GM18951 (cell line): ENCODE results near the gene BUD31.
"Not testable (repeated sequence)": the region's sequence is repeated elsewhere in the genome, so short reads cannot be mapped to it uniquely, and the experiment has no call there.

Source experiments
- POLR2A ChIP-seq: IDR thresholded peaks from 4 replicates; pipeline ENCODE4 v1.6.1; 2011; ENCODE audit warnings: mild to moderate bottlenecking; ENCODE audit not compliant: insufficient read length, insufficient read depth; ENCODE audit errors: extremely low read depth
- in situ Hi-C: fragments of 300-500 bp; cut with MboI; formaldehyde crosslinking; loops from one replicate; pipeline ENCODE4 v1.12.0; 2022; ENCODE audit warnings: low sequenced_read_pairs, mixed read lengths, inconsistent platforms; ENCODE audit not compliant: unreplicated experiment

BUD31 gene

DNA sequence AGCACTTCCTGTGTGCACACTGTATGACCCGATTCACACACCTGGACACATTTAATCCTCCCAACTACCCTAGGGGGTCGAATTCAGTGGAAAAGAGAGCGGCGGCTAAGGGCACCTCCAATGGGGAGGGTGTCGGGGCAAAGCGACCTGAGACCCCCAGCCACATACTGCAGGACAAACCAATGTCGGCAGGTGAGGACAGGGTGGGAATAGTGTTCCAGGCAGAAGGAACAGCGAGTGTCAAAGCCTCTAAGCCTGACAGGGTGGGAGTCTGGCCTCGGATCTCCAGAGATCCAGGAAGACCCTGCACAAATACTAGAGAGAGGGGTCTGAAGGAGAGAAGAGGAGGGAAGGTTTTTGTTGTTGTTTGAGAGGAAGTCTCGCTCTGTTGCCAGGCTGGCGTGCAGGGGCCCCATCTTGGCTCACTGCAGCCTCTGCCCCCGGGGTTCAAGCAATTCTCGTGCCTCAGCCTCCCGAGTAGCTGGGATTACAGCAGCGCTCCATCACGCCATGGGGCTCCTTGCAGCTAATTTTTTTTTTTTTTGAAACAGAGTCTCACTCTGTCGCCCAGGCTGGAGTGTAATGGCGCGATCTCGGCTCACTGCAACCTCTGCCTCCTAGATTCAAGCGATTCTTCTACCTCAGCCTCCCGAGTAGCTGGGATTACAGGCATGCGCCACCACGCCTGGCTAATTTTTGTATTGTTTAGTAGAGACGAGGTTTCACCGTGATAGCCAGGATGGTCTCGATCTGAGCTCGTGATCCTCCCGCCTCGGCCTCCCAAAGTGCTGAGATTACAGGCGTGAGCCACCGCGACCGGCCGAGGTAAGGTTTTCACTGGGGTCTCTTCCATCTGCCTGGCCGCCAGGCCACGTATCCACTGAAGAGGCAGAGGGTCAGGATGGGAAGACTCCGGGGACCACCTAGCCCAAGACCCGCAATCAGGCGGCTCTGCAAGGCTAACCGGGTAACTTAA lies 35.4 kb upstream of the BUD31 start:
- in situ Hi-C loops: no loop called here
- TF ChIP-seq POLR2A: no peak

DNA sequence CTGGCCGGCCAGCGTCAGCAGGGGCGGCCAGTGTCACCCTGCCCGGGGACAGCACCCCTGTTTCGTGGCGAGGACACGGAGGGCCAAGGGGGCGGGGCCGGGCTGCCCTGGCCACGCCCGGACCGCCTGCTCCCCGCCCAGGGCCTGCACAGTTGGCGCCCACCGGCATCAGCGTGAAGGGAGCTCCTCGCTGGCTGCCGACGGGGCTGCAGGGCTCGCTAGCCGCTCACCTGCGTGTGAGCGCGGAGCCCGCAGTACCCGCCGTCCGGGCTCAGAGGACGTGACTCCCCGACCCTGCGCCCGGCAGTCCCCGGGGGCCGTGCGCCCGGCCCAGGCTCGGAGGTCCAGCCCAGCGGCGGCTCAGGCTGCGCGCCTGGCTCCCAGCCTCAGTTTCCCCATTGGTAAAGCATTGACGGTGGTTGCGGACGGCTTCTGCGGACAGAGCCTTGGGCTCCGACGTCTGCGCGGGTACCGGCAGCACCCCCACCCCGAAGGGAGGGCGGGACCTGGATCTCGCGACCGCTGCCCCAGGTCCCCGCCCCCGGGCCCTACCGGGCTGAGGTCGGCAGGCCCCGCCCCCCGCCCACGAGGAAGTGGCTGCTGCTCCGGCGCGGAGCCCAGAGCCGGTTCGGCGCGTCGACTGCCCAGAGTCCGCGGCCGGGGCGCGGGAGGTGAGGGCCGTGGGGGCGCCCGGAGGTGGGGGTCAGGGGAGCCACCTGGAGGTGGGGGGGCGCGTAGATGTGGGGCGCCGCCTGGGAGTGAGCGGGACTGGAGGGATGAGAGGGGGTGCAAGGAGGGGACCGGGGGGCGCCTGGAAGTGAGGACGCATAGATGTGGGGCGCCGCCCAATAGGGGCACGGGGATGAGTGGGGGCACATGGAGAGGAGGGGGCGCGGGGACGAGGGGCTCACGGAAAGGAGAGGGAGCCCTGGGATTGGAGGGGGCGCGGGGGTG lies 34.4 kb upstream of the BUD31 start, which contains the start of gene ARPC1B:
ARPC1B (plus strand) TSS at position 620 of the 954 bp plus-strand sequence. CDS start 10,985 bp downstream, outside the sequence.
- in situ Hi-C loops: no loop called here
- TF ChIP-seq POLR2A: peak; percentile 90

DNA sequence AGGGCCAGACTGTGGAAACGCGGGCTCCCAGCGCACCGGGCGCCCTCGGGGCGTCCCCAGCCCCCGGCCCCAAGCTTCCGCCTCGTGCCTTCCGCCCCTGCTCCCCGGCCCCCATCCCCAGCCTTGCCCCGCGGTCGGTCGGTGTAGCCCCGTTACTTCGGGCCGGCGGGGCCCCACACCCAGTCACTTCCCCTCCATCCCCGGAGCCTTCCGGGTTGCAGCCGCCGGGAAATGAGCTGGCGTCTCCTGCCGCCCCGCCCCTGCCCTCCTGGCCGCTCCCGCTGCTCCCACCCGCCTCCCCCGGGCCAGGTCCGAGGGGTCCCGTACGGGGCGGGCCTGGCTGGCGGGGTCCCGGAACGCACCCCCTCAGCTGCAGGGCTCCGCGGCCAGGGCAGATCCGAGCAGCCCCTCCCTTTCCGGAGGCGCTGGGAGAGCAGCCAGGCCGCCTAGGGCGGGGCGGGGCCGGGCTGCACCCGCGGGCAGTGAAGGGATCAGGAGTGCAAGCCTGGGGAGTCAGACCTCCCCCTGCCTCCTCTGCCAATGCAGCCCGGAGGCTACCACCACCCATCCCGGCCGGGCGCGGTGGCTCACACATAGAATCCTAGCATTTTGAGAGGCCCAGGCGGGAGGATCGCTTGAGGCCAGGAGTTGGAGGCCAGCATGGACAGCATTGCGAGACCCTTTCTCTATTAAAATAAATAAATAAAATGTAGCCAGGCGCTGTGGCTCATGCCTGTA lies 33.5 kb upstream of the BUD31 start:
- in situ Hi-C loops: no loop called here
- TF ChIP-seq POLR2A: peak; percentile 75

DNA sequence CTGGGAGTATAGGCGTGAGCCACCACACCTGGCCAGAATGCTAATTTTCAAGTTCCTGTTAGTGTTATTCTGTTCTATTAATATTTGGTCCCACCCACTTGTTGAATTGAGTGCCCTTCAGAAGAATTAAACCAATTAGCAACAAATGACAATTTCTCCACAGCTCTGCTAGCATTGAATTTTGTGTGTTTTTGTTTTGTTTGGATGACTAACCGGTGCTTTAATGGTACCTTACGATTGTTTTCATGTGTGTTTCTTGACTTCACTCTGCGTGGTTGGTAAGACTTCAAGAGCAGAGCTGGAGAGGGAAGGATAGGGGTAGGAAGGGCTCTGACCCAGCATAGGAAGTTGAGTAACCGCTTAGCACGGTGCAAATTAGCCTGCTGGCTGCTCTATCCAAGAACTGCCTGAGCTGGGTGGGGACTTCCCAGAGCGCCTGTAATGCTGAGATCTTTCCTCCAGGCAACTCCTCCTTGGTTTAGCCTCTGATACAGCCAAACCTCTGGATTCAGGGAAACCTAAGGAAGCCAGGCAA lies 29.7 kb upstream of the BUD31 start:
- peak; percentile 42 for TF ChIP-seq POLR2A
- in situ Hi-C loops: no loop called here

DNA sequence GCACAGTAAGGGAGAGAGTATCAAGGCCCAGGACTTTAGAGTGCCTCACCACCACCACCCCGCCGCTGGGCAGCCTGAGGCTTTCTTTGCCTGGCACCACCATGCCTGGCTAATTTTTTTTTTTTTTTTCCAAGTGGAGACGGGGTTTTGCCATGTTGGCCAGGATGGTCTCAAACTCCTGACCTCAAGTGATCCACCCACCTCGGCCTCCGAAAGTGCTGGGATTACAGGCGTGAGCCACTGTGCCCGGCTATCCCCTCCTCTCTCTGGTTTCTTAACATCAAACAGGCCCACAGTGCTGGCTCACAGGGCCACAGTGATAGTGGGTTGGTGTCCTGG lies 29.1 kb upstream of the BUD31 start:
- in situ Hi-C loops: not testable (repeated sequence)

DNA sequence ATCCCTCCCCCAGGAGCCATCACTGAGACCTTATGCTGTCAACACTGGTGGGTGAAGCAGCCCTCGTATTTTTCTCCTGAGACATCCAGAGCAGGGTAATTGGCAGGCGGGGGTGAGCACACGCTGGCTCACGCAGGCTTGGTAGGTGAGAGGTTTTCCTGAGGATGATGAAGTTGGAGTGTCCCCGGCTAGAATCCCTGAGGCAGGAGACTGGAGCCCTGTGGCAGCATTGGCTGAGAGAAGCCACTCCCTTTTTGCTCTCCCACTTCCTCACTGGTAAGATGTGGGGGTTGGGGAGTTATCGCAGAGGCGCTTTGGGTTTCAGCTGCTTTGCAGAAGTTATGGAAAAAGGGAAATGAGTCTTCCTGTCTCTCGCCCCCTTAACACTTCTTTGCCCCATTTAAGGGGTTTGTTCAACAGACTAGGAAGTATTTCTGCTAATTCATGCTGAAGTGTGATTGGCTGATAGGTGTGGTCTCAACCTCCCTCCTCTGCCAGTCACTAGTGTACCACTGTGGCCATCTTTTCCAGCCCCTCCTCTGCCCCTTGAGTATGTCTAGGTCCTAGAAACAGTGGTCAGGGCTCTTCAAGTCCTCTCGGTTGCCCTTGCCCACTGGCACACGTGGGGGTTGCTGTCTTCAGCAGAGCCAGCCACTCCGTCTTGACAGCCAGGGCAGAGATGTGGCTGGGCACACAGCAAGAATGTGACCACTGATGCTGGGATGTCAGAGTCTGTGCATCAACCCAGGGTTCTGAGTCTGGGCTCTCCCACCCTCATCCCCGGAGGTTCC lies 28.5 kb upstream of the BUD31 start:
- peak; percentile 62 for TF ChIP-seq POLR2A
- in situ Hi-C loops: no loop called here

DNA sequence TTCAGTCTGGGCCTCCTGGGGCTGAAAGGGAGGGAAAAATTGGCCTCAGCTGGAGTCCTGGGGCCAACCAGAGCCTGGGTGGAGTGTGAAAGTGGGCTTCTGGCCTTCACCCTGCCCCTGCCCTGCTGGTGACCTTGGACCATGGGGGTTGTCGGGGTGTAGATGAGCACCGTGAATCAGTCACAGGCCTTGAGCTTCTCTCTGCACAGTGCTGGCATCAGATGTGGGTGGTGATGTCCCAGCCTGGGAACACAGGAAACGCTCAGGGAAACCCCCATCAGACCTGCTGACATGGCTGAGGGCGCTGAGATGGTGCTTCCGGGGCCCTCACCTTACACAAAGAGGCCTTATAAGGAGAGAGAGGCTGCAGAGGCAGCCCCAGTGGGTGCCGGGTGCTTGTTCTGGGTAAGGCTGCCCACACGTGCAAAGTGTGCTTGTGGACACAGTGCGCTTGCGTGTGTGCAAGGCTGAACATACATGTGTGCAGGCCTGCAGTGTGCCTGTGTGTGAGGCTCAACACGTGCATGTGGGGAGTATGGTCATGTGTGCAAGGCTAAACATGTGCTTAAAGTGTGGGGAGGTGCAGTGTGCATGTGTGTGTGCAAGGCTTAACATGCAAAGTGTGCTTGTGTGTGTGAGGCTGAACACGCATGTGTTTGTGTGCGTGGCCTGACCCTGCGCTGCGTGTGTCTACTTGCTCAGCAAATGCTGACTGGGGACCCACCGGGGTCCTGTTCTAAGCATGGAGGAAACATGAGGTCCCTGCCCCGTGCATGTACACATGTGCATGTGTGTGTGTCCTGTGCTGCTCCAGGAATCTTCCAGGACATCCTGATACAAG lies 27.7 kb upstream of the BUD31 start:
- peak; percentile 69 for TF ChIP-seq POLR2A
- in situ Hi-C loops: no loop called here

DNA sequence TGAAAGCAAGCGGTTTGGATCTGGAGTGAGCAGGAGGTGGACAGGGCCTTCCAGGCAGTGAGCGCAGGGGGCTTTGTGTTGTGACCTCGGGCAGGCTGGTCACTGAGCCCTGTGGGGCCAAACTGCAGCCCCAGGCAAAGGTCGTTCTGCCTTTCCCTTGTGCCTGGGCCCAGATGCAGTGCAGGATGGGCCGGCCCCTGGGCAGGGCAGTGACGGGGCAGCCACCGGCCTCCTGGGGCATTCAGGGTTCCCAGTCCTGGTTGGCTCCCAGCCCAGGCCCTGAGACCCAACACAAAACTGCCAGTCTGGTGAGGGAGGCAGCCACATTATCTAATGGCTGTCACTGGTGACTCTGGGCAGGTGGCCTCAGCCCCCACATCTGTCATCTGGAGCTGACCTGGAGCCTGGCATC lies 27.1 kb upstream of the BUD31 start:
- no peak for TF ChIP-seq POLR2A

DNA sequence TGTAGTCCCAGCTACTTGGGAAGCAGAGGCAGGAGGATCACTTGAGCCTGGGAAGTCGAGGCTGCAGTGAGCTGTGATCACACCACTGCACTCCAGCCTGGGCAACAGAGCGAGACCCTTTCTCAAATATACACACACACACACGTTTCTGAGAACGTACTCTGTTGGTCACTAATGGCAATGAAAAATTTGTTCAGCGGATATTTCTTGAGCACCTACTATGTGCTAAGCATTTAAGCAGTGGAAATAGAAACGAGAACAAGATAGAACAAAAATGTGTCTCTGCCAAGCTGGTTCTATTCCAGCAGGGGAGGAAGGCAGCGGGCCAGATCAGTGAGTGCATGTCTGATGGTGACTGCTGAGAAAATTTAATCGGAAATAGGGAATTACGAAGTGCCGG lies 25.6 kb upstream of the BUD31 start:
- TF ChIP-seq POLR2A: no peak
- in situ Hi-C loops: no loop called here

More for the DNA sequence above, 27.1 kb upstream of the BUD31 start:
- in situ Hi-C loops: no loop called here

DNA sequence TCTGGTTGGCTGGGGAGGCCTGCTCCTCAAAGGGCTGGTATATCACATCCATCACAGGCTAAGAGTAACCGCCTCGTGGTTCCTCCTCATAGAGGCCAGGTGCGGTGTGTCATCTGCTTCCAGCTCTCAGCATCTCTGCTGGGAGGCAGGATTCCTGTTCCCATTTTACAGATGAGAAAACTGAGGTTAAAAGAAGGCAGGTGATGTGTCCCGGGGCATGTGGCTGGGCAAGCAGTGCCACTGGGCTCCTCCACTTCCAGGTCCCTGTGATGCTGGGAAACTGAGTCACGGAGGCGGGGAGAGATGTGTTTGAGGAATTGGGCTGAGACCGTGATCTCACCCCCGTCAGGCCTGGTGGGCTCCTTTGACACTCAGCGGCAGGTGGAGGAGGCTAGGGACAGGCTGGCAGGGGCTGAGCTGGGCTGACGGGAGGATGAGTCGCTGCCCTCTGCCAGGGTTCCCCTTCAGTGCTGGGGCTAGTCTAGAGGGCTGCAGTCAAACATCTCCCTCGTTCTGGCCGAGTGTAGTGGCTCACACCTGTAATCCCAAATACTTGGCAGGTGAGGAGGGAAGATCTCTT lies 24.9 kb upstream of the BUD31 start:
- in situ Hi-C loops: no loop called here
- TF ChIP-seq POLR2A: no peak

DNA sequence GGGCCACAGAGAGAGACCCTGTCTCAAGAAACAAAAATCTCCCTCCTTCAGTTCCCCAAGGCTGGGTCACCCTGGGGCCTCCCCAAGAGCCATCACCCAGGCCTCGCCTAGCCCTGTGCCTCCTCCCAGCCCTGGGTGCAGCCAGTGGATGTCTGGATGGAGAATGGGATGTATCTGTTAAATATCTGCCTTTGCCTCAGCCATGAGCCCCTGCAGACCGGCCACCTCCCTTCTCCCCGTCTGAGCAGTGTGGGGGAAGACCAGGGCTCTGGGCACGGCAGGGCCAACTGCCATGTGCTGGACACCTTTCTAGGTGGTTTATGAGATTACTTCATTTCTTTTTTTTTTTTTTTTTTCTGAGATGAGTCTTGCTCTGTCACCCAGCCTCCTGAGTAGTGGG lies 24.2 kb upstream of the BUD31 start:
- TF ChIP-seq POLR2A: no peak
- in situ Hi-C loops: no loop called here
